ENCODE measurements around the gene GLI3.

Gene GLI3

DNA sequence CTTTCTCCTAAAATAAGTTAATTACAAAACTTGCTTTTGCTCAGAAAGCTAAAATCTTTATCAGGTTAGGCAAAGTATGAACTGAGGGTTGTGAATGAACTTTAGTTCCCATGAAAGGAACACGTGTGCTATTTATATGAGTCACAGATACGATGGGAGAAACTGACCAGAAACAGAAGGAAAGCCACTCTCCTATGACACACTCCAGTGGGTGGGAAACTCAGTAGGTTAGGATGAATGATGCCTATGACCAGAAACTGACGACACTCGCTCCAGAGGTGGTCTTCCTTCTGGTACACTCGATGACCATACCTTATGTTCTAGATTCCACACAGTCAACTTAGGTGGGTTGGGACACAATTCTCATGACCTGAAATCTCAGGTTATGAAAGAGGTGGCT is 318.4 kb downstream of the GLI3 start:
- Mint-ChIP-seq H3K4me3 (no peak overlapping the region), H3K4me1 (no peaks in the 10 kb centered on the region), H3K27me3 (peaks cover 49% of the 10 kb centered on the region), H3K27ac (no peak overlapping the region), H3K9me3 (no peaks in the 10 kb centered on the region)
- no peak for DNase-seq
- ATAC-seq: no peak

DNA sequence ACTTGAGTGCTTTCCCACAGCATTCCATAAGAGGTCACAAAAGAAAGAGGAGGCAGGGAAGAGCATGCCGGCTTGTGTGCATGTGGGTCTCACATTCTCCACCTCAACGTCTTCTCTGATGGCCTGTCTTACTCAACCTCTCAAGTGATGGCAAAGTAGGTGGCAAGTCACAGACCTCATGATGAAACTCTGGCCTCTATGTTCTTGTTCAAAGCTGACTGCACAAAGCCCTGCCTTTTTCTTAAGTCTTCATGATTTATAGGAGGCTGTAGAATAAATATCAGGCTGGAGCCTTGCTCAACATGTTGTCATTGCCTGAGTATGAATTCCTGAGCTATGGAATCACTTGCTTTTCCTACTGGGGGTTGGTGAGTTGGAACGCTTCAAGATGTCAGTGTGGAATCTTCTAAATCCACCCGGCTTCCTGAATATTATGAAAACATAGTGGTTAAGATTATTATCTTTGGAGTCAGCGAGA is 320.5 kb downstream of the GLI3 start:
- Mint-ChIP-seq H3K27ac (no peak overlapping the region), H3K4me3 (no peak overlapping the region), H3K27me3 (peaks cover 53% of the 10 kb centered on the region), H3K4me1 (peaks cover 12% of the 10 kb centered on the region), H3K9me3 (peaks cover 0 to 6% of the 10 kb centered on the region in 2 donors)
- DNase-seq (no peak), ATAC-seq (no peak)

DNA sequence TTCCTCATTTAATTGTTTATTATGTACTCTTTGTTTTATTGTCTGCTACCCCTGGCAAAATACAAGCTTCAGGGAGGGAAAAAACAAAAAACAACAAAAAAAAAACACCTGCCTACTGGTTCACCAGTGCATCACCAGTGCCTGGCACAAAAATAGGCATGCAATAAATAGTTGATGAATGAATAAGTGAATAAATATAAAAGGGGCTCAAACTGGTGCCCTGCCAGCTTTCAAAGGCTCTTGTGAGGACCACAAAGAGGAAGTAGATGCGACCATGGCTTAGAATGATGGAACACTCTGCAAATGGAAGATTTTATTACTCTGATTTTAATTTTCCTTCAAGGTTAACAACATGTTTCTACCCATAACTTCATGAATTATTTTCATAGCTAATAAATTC is 321.1 kb downstream of the GLI3 start:
- H3K4me3 Mint-ChIP-seq: no peak overlapping the region
- peaks cover 47% of the 10 kb centered on the region for H3K27me3 Mint-ChIP-seq
- H3K4me1 Mint-ChIP-seq: peaks cover 18% of the 10 kb centered on the region
- H3K27ac Mint-ChIP-seq: no peak overlapping the region
- peaks cover 0 to 6% of the 10 kb centered on the region in 2 donors for H3K9me3 Mint-ChIP-seq
- no peak for ATAC-seq
- DNase-seq: no peak

DNA sequence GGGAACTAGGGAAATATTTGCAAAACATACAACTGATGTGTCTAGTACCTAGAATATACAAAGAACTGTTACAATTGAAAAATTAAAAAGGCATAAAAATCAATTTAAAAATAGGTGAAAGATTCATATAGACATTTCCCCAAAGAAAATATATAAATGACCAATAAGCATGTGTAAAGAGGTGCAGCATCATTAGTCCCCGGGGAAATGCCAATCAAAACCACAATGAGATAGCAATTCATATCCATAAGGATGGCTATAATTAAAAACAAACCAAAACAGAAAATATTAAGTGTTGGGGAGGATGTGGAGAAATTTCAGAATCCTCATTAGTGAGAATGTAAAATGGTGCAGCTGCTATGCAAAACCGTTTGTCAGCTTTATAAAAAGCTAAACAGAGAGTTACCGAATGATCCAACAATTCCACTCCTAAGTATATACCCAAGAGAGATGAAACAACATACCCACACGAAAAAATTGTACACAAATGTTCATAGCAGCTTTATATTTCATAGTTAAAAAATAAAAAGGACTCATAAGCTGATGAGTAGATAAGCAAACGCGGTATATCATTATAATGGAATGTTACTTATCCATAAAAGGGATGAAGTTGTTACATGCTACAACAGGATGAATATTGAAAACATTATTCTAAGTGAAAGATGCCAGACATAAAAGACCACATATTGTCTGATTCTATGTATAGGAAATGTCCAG is 324.0 kb downstream of the GLI3 start:
- no peak for ATAC-seq
- no peak overlapping the region for H3K4me3 Mint-ChIP-seq
- no peak overlapping the region for H3K27ac Mint-ChIP-seq
- H3K4me1 Mint-ChIP-seq: peaks cover 21% of the 10 kb centered on the region
- DNase-seq: no peak
- H3K9me3 Mint-ChIP-seq: peaks cover 0 to 6% of the 10 kb centered on the region in 2 donors
- peaks cover 31% of the 10 kb centered on the region for H3K27me3 Mint-ChIP-seq

DNA sequence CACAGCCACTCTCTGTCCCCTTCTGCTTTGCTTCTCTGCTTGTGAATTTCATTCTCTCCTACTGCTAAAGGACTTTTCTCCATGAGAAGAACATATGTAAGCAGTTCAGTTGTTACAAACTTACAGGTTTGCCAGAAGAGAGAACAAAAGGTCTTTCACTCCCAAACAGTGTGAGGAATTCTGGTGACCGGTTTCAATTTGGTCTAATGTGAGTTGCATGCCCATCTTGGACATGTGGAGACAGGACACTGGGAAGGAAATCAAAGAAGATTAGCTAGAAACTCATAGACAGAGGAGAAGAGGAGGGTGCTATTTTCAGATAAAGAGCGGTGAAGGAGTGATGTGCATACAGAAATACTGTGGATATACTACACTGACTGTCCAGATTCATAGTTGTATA is 324.6 kb downstream of the GLI3 start:
- Mint-ChIP-seq H3K4me3 (no peak overlapping the region), H3K4me1 (peaks cover 21% of the 10 kb centered on the region), H3K27me3 (peaks cover 25% of the 10 kb centered on the region), H3K27ac (no peak overlapping the region), H3K9me3 (peaks cover 0 to 6% of the 10 kb centered on the region in 2 donors)
- DNase-seq (no peak), ATAC-seq (no peak)

DNA sequence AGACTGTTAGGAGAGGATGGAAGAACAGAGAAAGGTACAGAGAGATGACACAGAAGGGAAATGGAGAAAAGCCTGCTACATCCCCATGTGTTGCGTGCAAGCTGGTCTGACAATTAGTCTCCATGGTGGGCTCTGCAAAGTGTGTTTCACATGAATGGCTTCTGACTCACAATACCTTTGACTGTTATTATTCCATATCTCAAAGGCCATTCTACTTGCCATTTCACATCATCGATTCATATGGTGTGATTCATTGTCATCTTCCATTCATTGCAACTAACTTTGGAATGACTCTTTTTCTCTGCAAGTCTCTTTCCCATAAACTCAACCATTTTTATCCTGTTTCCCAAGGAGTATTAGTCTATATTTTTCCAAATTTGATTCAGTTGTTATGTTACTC is 325.2 kb downstream of the GLI3 start:
- Mint-ChIP-seq H3K27ac (no peak overlapping the region), H3K4me3 (no peak overlapping the region), H3K4me1 (peaks cover 21% of the 10 kb centered on the region), H3K9me3 (peaks cover 0 to 8% of the 10 kb centered on the region in 2 donors), H3K27me3 (peaks cover 24% of the 10 kb centered on the region)
- DNase-seq: no peak
- ATAC-seq: no peak
